Astrocyte of the cerebellum (primary cell): ENCODE data around the gene ARHGAP8.

Experiments
- DNase-seq: peaks from one replicate; pipeline ENCODE4 v3.0.0-alpha.2; 2011; ENCODE audit warnings: low read depth
- H3K4me3 ChIP-seq: 2 replicates; pipeline ENCODE4 v1.5.1; 2011; ENCODE audit warnings: mild to moderate bottlenecking, low read depth, low read length, moderate library complexity
- CTCF ChIP-seq: IDR thresholded peaks from 2 replicates; pipeline ENCODE4 v1.5.1; 2012; ENCODE audit warnings: low read length, low read depth, moderate library complexity, mild to moderate bottlenecking; ENCODE audit errors: missing control alignments
- in situ Hi-C: cut with HindIII; loops from 2 replicates; pipeline ENCODE4 v1.10.0; 2017; ENCODE audit warnings: low sequenced_read_pairs

The ARHGAP8 gene

GRCh38 chr22:44707752-44708151 is 44.6 kb upstream of the ARHGAP8 start:
- DNase-seq = no peak
- in situ Hi-C loops = no loop called here
- H3K4me3 ChIP-seq = no peak overlapping the region
- TF ChIP-seq CTCF = no peak

- no peak for DNase-seq
- no peak for TF ChIP-seq CTCF
- in situ Hi-C loops = no loop called here
- H3K4me3 ChIP-seq = no peak overlapping the region
Observed at GRCh38 chr22:44709881-44710392, 42.4 kb upstream of the ARHGAP8 start.

- in situ Hi-C loops = no loop called here
- no peak for DNase-seq
- H3K4me3 ChIP-seq = no peak overlapping the region
- TF ChIP-seq CTCF = no peak
Observed at GRCh38 chr22:44710474-44711240, 41.7 kb upstream of the ARHGAP8 start.

GRCh38 chr22:44711241-44711560 is 41.2 kb upstream of the ARHGAP8 start:
- no peak for DNase-seq
- no peak for TF ChIP-seq CTCF
- in situ Hi-C loops = no loop called here
- no peak overlapping the region for H3K4me3 ChIP-seq

- TF ChIP-seq CTCF = no peak
- in situ Hi-C loops = no loop called here
- H3K4me3 ChIP-seq = no peak overlapping the region
- DNase-seq = no peak
Observed at GRCh38 chr22:44711690-44712555, 40.5 kb upstream of the ARHGAP8 start.

- in situ Hi-C loops = no loop called here
- no peak overlapping the region for H3K4me3 ChIP-seq
- no peak for TF ChIP-seq CTCF
- no peak for DNase-seq
Observed at GRCh38 chr22:44712962-44713361, 39.4 kb upstream of the ARHGAP8 start.
